GM23338 (cell line): ENCODE data around the gene THAP6.

Experiments used
- CREB1 ChIP-seq: fragments of 250-450 bp; sonication (Bioruptor Pico); IDR thresholded peaks from 2 replicates; pipeline ENCODE4 v1.5.0; 2020; ENCODE audit warnings: low read depth, mild to moderate bottlenecking, moderate library complexity
- ETS1 ChIP-seq: IDR thresholded peaks from 2 replicates; pipeline ENCODE4 v1.6.1; 2016; ENCODE audit warnings: antibody characterized with exemption
- EZH2 ChIP-seq: fragments of 200-600 bp; sonication (generic); IDR thresholded peaks from one replicate; pipeline ENCODE4 v1.8.0; 2017; ENCODE audit warnings: antibody characterized with exemption, mild to moderate bottlenecking, low read depth; ENCODE audit not compliant: unreplicated experiment
- EZH2phosphoT487 ChIP-seq: fragments of 200-600 bp; sonication (generic); IDR thresholded peaks from one replicate; pipeline ENCODE4 v1.8.1; 2018; ENCODE audit warnings: antibody characterized with exemption; ENCODE audit not compliant: unreplicated experiment
- JUNB ChIP-seq: IDR thresholded peaks from one replicate; pipeline ENCODE4 v1.6.1; 2016; ENCODE audit warnings: antibody characterized with exemption; ENCODE audit not compliant: unreplicated experiment
- NANOG ChIP-seq: IDR thresholded peaks from 2 replicates; pipeline ENCODE4 v1.6.1; 2016; ENCODE audit warnings: antibody characterized with exemption, borderline replicate concordance
- POLR2AphosphoS5 ChIP-seq: IDR thresholded peaks from 2 replicates; pipeline ENCODE4 v1.6.1; 2016; ENCODE audit warnings: antibody characterized with exemption, low read depth
- REST ChIP-seq: IDR thresholded peaks from one replicate; pipeline ENCODE4 v1.6.1; 2018; ENCODE audit warnings: antibody characterized with exemption; ENCODE audit not compliant: unreplicated experiment
- TF ChIP-seq, protein P1 (sequence below), 2 experiments: fragments of 200-600 bp in 1 of 2; sonication (generic) in 1 of 2; conservative IDR thresholded peaks; 2 replicates each; pipeline versions ENCODE4 v1.5.1 to v1.6.1; 2016 to 2017; ENCODE audit warnings: antibody characterized with exemption in 2 of 2, low read depth in 2 of 2, mild to moderate bottlenecking in 2 of 2, moderate library complexity in 1 of 2

- TF ChIP-seq, protein P1, sequence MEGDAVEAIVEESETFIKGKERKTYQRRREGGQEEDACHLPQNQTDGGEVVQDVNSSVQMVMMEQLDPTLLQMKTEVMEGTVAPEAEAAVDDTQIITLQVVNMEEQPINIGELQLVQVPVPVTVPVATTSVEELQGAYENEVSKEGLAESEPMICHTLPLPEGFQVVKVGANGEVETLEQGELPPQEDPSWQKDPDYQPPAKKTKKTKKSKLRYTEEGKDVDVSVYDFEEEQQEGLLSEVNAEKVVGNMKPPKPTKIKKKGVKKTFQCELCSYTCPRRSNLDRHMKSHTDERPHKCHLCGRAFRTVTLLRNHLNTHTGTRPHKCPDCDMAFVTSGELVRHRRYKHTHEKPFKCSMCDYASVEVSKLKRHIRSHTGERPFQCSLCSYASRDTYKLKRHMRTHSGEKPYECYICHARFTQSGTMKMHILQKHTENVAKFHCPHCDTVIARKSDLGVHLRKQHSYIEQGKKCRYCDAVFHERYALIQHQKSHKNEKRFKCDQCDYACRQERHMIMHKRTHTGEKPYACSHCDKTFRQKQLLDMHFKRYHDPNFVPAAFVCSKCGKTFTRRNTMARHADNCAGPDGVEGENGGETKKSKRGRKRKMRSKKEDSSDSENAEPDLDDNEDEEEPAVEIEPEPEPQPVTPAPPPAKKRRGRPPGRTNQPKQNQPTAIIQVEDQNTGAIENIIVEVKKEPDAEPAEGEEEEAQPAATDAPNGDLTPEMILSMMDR (conservative IDR thresholded peaks at IDR 0.05; ENCODE audit: low read depth in 2 of 2), result no peak
- TF ChIP-seq REST (no peak), POLR2AphosphoS5 (no peak), ETS1 (no peak), EZH2phosphoT487 (no peak), EZH2 (no peak), NANOG (no peak), JUNB (no peak), CREB1 (CRISPR knock-in tag) (no peak)
Observed at GRCh38 chr4:75484190-75484589, 30.1 kb upstream of the THAP6 start.
